Hepatocyte (in vitro differentiated cells): Measurements from ENCODE around the gene PLCH2. TPM values are rescaled to one million over a fixed set of nuclear protein-coding genes. Genes with fewer than 3 reads are reported as not detected.

Experiments
- DNase-seq: peaks from one replicate; pipeline ENCODE4 v3.0.0-alpha.2; 2016; ENCODE audit warnings: low spot score
- H2AFZ ChIP-seq: fragments of 200-600 bp; sonication (generic); 2 replicates; pipeline ENCODE4 v1.6.0; 2016; ENCODE audit warnings: antibody characterized with exemption, mild to moderate bottlenecking
- H3K27ac ChIP-seq: fragments of 200-600 bp; sonication (generic); 2 replicates; pipeline ENCODE4 v1.5.1; 2016; ENCODE audit warnings: mild to moderate bottlenecking
- H3K27me3 ChIP-seq: fragments of 200-600 bp; sonication (generic); 2 replicates; pipeline ENCODE4 v1.6.1; 2016
- H3K36me3 ChIP-seq: fragments of 200-600 bp; sonication (generic); replicated peaks from 2 replicates; pipeline ENCODE4 v1.5.1; 2016; ENCODE audit warnings: low read depth; ENCODE audit not compliant: insufficient read depth
- H3K4me1 ChIP-seq: fragments of 200-600 bp; sonication (generic); 2 replicates; pipeline ENCODE4 v1.5.1; 2016; ENCODE audit warnings: mild to moderate bottlenecking, moderate library complexity; ENCODE audit not compliant: insufficient read depth
- H3K4me2 ChIP-seq: fragments of 200-600 bp; sonication (generic); 2 replicates; pipeline ENCODE4 v1.6.0; 2016
- H3K4me3 ChIP-seq: fragments of 200-600 bp; sonication (generic); 2 replicates; pipeline ENCODE4 v1.5.1; 2016; ENCODE audit warnings: mild to moderate bottlenecking
- H3K79me2 ChIP-seq: fragments of 200-600 bp; sonication (generic); 2 replicates; pipeline ENCODE4 v1.6.0; 2017; ENCODE audit warnings: mild to moderate bottlenecking
- H3K9me2 ChIP-seq: fragments of 200-600 bp; sonication (generic); replicated peaks from 2 replicates; pipeline ENCODE4 v1.6.0; 2017; ENCODE audit warnings: mild to moderate bottlenecking; ENCODE audit not compliant: insufficient read depth
- H3K9me3 ChIP-seq: fragments of 200-600 bp; sonication (generic); 2 replicates; pipeline ENCODE4 v1.5.1; 2016; ENCODE audit warnings: low read depth, mild to moderate bottlenecking
- H4K20me1 ChIP-seq: fragments of 200-600 bp; sonication (generic); 2 replicates; pipeline ENCODE4 v1.6.0; 2016; ENCODE audit warnings: mild to moderate bottlenecking; ENCODE audit not compliant: insufficient read depth, poor library complexity, severe bottlenecking
- CTCF ChIP-seq: fragments of 200-600 bp; sonication (generic); IDR thresholded peaks from 2 replicates; pipeline ENCODE4 v1.5.1; 2016; ENCODE audit warnings: antibody characterized with exemption, mild to moderate bottlenecking; ENCODE audit not compliant: poor library complexity
- EZH2 ChIP-seq: fragments of 200-600 bp; sonication (generic); IDR thresholded peaks from 2 replicates; pipeline ENCODE4 v1.6.1; 2016; ENCODE audit warnings: antibody characterized with exemption, mild to moderate bottlenecking, borderline replicate concordance
- EZH2phosphoT487 ChIP-seq: fragments of 200-600 bp; sonication (generic); IDR thresholded peaks from one replicate; pipeline ENCODE4 v1.6.1; 2018; ENCODE audit warnings: antibody characterized with exemption, mild to moderate bottlenecking, low read depth, moderate library complexity; ENCODE audit not compliant: unreplicated experiment, severe bottlenecking
- WGBS: methylation state at CpG from one replicate; pipeline ENCODE4 v1.1.6; 2016; ENCODE audit warnings: low lambda C conversion rate; ENCODE audit errors: missing lambda C conversion rate; 5-methylcytosine and 5-hydroxymethylcytosine counted together
- polyA plus RNA-seq: library from polyadenylated mRNA; unstranded; fragments of >200 nt; fragmentation: Nextera tagmentation; extraction: Ambion mirVana; gene quantifications from 2 replicates; pipeline ENCODE4 v1.2.1, GENCODE V29; 2016
- total RNA-seq: library from RNA; depleted of rRNA; stranded (reverse); fragments of >200 nt; gene quantifications from 2 replicates; pipeline ENCODE4 v1.2.3, GENCODE V29; 2014

Gene PLCH2
- total and polyA plus RNA-seq, 2 experiments from 2014 or later: 1.3 to 3.4 TPM

GRCh38 chr1:2447276-2448097 lies 28.6 kb upstream of the PLCH2 start:
- TF ChIP-seq CTCF (no peak), EZH2 (no peak), EZH2phosphoT487 (no peak)
- no peak for DNase-seq
- H3K36me3 ChIP-seq: no peaks in the 10 kb centered on the region
- H3K27ac ChIP-seq: no peak overlapping the region
- no peak overlapping the region for H3K4me2 ChIP-seq
- no peaks in the 10 kb centered on the region for H3K9me3 ChIP-seq
- H3K4me1 ChIP-seq: no peaks in the 10 kb centered on the region
- H3K79me2 ChIP-seq: no peaks in the 10 kb centered on the region
- H4K20me1 ChIP-seq: no peaks in the 10 kb centered on the region
- no peak overlapping the region for H2AFZ ChIP-seq
- no peak overlapping the region for H3K4me3 ChIP-seq
- no peaks in the 10 kb centered on the region for H3K9me2 ChIP-seq
- 79% methylated on average over 23 of the region's 23 CpGs for WGBS
- H3K27me3 ChIP-seq: peaks cover 23% of the 10 kb centered on the region

- DNase-seq: no peak
- Histone ChIP-seq H2AFZ (no peak overlapping the region), H3K4me3 (no peak overlapping the region), H3K4me1 (no peaks in the 10 kb centered on the region), H3K9me3 (no peaks in the 10 kb centered on the region), H3K79me2 (no peaks in the 10 kb centered on the region), H4K20me1 (no peaks in the 10 kb centered on the region), H3K27me3 (peaks cover 18% of the 10 kb centered on the region), H3K27ac (no peak overlapping the region), H3K36me3 (no peaks in the 10 kb centered on the region), H3K4me2 (no peak overlapping the region), H3K9me2 (no peaks in the 10 kb centered on the region)
- 80% methylated on average over 18 of the region's 18 CpGs for WGBS
- TF ChIP-seq EZH2phosphoT487 (no peak), EZH2 (no peak), CTCF (no peak)
Observed at GRCh38 chr1:2448098-2448445, 28.0 kb upstream of the PLCH2 start.

DNA sequence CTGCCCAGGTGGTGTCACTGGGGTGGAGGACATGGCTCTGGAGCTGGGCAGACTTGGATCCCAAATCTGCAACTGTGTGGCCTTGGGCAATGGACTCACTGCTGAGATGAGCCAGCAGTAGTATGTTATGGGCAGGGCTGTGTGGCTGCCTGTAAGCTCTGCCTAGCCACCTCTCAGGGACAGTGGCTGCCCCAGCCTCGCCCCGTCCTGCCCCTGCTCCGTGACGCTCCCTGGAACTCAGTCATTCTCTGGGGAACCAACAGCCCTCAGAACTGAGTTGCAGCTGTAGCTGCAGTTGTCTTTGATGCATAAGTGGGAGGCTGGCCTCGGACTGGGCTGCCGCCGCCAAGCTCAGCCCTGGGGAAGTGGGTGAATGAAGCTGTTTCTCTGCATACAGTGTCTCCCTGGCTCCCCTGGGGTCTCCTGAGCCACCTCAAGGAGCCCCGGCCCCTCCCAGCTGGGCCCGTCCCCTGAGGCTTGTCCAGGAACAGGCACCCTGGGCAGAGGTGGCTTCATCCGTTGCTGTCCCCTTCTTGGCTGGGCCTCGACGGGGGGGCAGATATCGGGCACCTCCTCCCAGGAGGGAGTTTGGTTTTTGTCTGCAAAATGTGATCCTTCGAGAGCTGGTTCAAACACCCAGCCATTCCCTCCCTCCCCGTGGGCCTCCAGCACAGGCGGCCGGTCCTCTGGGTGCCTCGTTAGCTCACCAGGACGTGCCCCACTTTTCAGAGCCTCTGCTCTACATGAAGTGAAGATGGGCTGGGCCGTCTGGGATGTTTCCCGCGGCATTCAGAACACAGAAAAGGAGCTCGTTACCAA lies 26.2 kb upstream of the PLCH2 start:
- H3K9me2 ChIP-seq: no peaks in the 10 kb centered on the region
- no peaks in the 10 kb centered on the region for H4K20me1 ChIP-seq
- H3K4me2 ChIP-seq: no peak overlapping the region
- H3K27me3 ChIP-seq: peaks cover 4% of the 10 kb centered on the region
- no peak overlapping the region for H3K27ac ChIP-seq
- H3K36me3 ChIP-seq: no peaks in the 10 kb centered on the region
- H2AFZ ChIP-seq: no peak overlapping the region
- TF ChIP-seq EZH2phosphoT487 (no peak), EZH2 (no peak), CTCF (no peak)
- no peaks in the 10 kb centered on the region for H3K9me3 ChIP-seq
- WGBS: 85% methylated on average over 23 of the region's 23 CpGs
- H3K4me1 ChIP-seq: no peaks in the 10 kb centered on the region
- H3K79me2 ChIP-seq: no peaks in the 10 kb centered on the region
- no peak overlapping the region for H3K4me3 ChIP-seq
- DNase-seq: no peak
